ENCODE results near the gene RNASET2. TPM values are rescaled to one million over a fixed set of nuclear protein-coding genes. Genes with fewer than 3 reads are reported as not detected.

Gene RNASET2
- total RNA-seq, 1 donor from 2014 or later = 20.3 TPM

DNA sequence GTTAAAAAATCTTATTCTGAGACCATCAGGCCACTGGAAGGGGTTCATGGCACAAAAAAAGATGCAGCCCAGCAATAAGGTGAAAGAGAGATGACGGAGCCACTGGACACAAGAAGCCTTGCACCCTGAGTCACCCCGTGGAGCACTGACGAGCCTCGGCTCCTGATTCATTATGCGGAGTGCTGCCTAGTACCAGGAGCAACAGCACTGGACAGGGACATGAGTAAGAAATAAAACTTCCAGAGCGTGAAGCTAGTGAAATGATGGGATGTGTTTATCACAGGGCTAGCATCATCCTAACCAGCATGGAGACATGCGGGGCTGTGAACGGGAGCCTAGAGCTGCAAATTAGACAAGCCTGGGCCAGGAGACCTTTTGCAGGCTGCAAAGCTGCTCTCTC lies 53.3 kb downstream of the RNASET2 start:
- Mint-ChIP-seq H3K27ac (ENCODE audit: unreplicated experiment) (no peak overlapping the region), H3K9me3 (ENCODE audit: unreplicated experiment) (no peaks in the 10 kb centered on the region), H3K36me3 (ENCODE audit: unreplicated experiment) (no peaks in the 10 kb centered on the region), H3K4me3 (ENCODE audit: unreplicated experiment) (no peak overlapping the region), H3K27me3 (ENCODE audit: unreplicated experiment) (peaks cover 3% of the 10 kb centered on the region), H3K4me1 (ENCODE audit: unreplicated experiment) (no peaks in the 10 kb centered on the region)
- TF ChIP-seq, protein P1, sequence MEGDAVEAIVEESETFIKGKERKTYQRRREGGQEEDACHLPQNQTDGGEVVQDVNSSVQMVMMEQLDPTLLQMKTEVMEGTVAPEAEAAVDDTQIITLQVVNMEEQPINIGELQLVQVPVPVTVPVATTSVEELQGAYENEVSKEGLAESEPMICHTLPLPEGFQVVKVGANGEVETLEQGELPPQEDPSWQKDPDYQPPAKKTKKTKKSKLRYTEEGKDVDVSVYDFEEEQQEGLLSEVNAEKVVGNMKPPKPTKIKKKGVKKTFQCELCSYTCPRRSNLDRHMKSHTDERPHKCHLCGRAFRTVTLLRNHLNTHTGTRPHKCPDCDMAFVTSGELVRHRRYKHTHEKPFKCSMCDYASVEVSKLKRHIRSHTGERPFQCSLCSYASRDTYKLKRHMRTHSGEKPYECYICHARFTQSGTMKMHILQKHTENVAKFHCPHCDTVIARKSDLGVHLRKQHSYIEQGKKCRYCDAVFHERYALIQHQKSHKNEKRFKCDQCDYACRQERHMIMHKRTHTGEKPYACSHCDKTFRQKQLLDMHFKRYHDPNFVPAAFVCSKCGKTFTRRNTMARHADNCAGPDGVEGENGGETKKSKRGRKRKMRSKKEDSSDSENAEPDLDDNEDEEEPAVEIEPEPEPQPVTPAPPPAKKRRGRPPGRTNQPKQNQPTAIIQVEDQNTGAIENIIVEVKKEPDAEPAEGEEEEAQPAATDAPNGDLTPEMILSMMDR (IDR thresholded peaks at IDR 0.05) = no peak
- DNase-seq (ENCODE audit: extremely low spot score, unreplicated experiment) = no peak

GRCh38 chr6:166902211-166902755 lies 54.1 kb downstream of the RNASET2 start:
- Mint-ChIP-seq H3K36me3 (ENCODE audit: unreplicated experiment) (no peaks in the 10 kb centered on the region), H3K27me3 (ENCODE audit: unreplicated experiment) (peaks cover 3% of the 10 kb centered on the region), H3K9me3 (ENCODE audit: unreplicated experiment) (no peaks in the 10 kb centered on the region), H3K4me1 (ENCODE audit: unreplicated experiment) (no peaks in the 10 kb centered on the region), H3K4me3 (ENCODE audit: unreplicated experiment) (no peak overlapping the region), H3K27ac (ENCODE audit: unreplicated experiment) (no peak overlapping the region)
- DNase-seq (ENCODE audit: extremely low spot score, unreplicated experiment) = no peak
- TF ChIP-seq, protein P1 (IDR thresholded peaks at IDR 0.05) = no peak

DNA sequence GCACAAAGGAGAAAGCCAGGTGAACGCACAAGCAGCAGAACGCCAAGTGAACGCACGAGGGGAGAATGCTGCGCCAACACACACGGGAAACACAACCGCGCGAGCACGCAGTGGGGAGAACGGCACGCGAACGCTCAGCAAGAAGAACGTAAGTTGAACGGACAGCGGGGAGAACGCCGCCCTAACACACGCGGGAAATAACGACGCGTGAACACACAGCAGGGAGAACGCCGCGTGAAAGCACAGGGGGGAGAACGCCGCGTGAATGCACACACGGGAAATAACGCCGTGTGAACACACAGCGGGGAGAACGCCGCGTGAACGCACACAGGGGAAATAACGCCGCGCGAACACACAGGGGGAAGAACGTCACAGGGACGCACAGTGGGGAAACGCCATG lies 54.7 kb downstream of the RNASET2 start:
- DNase-seq (ENCODE audit: extremely low spot score, unreplicated experiment) = no peak
- Mint-ChIP-seq H3K4me1 (ENCODE audit: unreplicated experiment) (no peaks in the 10 kb centered on the region), H3K27me3 (ENCODE audit: unreplicated experiment) (peaks cover 3% of the 10 kb centered on the region), H3K9me3 (ENCODE audit: unreplicated experiment) (no peaks in the 10 kb centered on the region), H3K36me3 (ENCODE audit: unreplicated experiment) (no peaks in the 10 kb centered on the region), H3K4me3 (ENCODE audit: unreplicated experiment) (no peak overlapping the region), H3K27ac (ENCODE audit: unreplicated experiment) (no peak overlapping the region)
- TF ChIP-seq, protein P1 (IDR thresholded peaks at IDR 0.05) = no peak

- Mint-ChIP-seq H3K9me3 (ENCODE audit: unreplicated experiment) (no peaks in the 10 kb centered on the region), H3K4me3 (ENCODE audit: unreplicated experiment) (no peak overlapping the region), H3K27ac (ENCODE audit: unreplicated experiment) (no peak overlapping the region), H3K4me1 (ENCODE audit: unreplicated experiment) (no peaks in the 10 kb centered on the region), H3K27me3 (ENCODE audit: unreplicated experiment) (peaks cover 3% of the 10 kb centered on the region), H3K36me3 (ENCODE audit: unreplicated experiment) (no peaks in the 10 kb centered on the region)
- no peak for DNase-seq (ENCODE audit: extremely low spot score, unreplicated experiment)
- TF ChIP-seq, protein P1 (IDR thresholded peaks at IDR 0.05) = no peak
These were observed 55.3 kb downstream of the RNASET2 start for GRCh38 chr6:166900956-166901607.

DNA sequence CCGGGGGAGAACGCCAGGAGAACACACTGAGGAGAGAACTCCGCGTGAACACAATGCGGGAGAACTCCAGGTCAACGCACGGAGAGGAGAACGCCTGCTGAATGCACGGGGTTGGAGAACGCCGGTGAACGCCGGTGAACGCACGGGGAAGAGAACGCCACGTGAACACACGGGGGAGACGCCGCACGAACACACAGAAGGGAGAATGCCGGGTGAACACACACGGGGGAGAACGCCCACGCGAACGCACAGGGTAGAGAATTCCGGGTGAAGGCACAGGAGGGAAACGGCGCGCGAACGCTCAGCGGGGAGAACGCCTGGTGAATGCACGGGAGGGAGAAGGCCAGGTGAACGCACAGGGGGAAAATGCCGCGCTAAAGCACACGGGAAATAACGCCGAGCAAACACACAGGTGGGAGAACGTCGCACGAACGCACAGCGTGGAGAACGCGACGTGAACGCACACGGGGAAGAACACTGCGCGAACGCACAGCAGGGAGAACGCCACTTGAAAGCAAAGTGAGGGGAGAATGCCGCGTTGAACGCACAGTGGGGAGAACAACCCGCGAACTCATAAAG lies 56.1 kb downstream of the RNASET2 start:
- Mint-ChIP-seq H3K27me3 (ENCODE audit: unreplicated experiment) (peaks cover 3% of the 10 kb centered on the region), H3K27ac (ENCODE audit: unreplicated experiment) (no peak overlapping the region), H3K4me3 (ENCODE audit: unreplicated experiment) (no peak overlapping the region), H3K9me3 (ENCODE audit: unreplicated experiment) (no peaks in the 10 kb centered on the region), H3K4me1 (ENCODE audit: unreplicated experiment) (no peaks in the 10 kb centered on the region), H3K36me3 (ENCODE audit: unreplicated experiment) (no peaks in the 10 kb centered on the region)
- DNase-seq (ENCODE audit: extremely low spot score, unreplicated experiment) = no peak
- TF ChIP-seq, protein P1 (IDR thresholded peaks at IDR 0.05) = no peak

Data from osteocyte (in vitro differentiated cells).